Coronary artery (tissue), 2 donors: ENCODE results near the gene NKX2-2.
"Not testable (repeated sequence)": the region's sequence is repeated elsewhere in the genome, so short reads cannot be mapped to it uniquely, and the experiment has no call there.

Experiments
- DNase-seq: peaks from one replicate; pipeline ENCODE4 v3.0.0-alpha.2; 2017; ENCODE audit warnings: low spot score
- H3K27ac ChIP-seq, 2 donors: fragments of 200-600 bp; sonication (generic); one replicate each; pipeline ENCODE4 v1.5.1; 2016 to 2019
- H3K4me3 ChIP-seq: fragments of 200-600 bp; sonication (generic); 2 replicates; pipeline ENCODE4 v1.5.1; 2016; ENCODE audit warnings: mild to moderate bottlenecking, moderate library complexity
- TF ChIP-seq, protein P1 (sequence below): fragments of 200-600 bp; sonication (generic); IDR thresholded peaks from one replicate; pipeline ENCODE4 v1.5.1; 2019; ENCODE audit warnings: antibody characterized with exemption

The NKX2-2 gene

DNA sequence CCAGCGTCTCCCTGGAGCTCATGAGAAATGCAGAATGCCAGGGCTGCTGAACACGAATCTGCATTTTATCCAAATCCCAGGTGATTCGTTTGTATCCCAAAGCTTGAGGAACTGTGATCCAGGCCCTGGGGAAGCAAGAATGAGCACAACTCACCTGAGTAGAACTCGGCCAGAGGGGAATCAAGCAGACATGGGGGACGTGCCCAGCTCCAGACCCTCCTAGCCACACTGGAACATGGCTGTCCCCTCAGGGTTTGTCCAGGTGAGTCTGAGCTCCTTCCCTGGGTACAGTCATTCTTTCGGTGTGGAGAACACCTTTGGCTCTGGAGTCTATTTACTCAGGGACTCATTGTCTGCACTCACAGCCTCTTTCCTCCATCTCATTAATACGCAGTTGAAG lies 13.3 kb downstream of the NKX2-2 start:
- H3K27ac ChIP-seq, result no peak overlapping the region
- no peak overlapping the region for H3K4me3 ChIP-seq
- DNase-seq, result peak; percentile 65
- TF ChIP-seq, protein P1, sequence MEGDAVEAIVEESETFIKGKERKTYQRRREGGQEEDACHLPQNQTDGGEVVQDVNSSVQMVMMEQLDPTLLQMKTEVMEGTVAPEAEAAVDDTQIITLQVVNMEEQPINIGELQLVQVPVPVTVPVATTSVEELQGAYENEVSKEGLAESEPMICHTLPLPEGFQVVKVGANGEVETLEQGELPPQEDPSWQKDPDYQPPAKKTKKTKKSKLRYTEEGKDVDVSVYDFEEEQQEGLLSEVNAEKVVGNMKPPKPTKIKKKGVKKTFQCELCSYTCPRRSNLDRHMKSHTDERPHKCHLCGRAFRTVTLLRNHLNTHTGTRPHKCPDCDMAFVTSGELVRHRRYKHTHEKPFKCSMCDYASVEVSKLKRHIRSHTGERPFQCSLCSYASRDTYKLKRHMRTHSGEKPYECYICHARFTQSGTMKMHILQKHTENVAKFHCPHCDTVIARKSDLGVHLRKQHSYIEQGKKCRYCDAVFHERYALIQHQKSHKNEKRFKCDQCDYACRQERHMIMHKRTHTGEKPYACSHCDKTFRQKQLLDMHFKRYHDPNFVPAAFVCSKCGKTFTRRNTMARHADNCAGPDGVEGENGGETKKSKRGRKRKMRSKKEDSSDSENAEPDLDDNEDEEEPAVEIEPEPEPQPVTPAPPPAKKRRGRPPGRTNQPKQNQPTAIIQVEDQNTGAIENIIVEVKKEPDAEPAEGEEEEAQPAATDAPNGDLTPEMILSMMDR, result no peak

DNA sequence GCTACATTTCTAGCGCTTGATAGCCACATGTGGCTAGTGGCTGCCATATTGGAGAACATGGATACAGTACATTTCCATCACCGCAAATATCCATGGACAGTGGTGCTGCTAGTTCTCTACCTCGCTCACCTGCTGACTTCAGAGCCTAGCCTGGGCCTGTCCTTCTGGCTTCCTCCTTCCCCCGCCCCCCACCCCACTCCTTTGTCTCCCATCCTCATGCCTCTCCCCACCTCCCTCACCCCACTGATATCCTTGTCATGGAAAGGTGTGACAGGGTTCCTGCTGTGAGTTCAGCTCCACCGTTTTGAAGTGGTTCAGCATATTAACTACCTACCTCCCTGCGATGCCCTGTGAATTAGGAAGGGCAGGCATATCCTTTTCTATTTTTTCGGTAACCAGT lies 14.2 kb downstream of the NKX2-2 start:
- TF ChIP-seq, protein P1, result no peak
- no peak for DNase-seq
- H3K27ac ChIP-seq, result no peak overlapping the region
- no peak overlapping the region for H3K4me3 ChIP-seq

DNA sequence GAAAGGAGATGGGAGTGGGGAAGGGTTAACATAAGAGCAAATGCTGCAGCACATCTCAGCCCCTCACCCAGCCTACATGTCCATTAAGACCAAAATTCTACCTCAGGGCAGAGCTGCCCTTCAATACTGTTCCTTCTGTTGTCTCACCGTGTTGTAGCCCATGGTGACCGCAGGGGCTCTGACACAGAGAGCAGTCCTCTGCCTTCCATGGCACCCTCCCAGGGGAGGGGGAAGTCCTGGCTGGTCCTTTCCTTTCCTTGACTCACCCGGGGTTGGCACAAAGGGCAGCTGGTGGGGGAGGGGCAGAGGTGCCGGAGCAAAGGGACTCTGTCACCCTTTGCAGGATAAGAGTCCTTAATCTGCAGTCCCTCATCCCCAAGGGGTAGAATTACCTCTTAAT lies 15.2 kb downstream of the NKX2-2 start:
- no peak for DNase-seq
- no peak overlapping the region for H3K4me3 ChIP-seq
- no peak overlapping the region for H3K27ac ChIP-seq
- TF ChIP-seq, protein P1, result no peak

DNA sequence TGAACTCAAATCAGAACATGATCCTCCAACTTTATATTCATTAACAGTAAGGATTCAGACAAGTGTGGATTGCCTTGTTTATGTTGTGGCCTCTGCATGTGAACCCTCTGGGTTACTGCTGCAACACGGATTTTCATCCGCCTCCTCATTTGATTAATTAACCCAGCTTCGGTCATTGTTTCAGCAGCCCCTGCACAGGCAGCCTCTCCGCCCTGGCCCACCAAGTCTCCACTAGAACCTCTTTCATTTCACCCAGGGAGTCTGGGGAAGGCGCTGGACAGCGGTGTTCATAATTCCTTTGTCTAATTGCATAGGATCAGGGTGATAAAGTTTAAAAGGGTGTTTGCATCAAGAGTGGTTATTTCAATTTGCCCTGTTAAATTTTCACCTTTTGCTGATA lies 15.7 kb downstream of the NKX2-2 start:
- H3K27ac ChIP-seq, result no peak overlapping the region
- TF ChIP-seq, protein P1, result no peak

DNA sequence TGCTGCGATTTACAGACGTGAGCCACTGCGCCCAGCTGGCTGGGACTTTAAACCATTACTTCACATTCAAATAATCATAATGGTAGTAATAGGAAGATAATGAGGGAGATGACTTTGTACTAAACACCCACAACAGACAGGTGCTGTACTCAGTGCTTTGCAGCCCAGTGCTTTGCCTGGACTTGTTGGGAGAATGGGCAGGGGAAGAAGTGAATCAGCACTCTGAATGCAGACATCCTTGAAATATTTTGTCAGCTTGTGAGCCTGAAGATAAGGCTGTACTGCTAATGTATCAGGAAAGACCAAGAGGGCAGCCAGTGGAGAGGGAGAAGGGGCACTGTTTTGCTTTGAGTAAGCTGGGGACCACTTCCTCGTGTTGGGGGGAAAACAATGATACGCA lies 17.4 kb downstream of the NKX2-2 start:
- no peak overlapping the region for H3K27ac ChIP-seq
- TF ChIP-seq, protein P1, result no peak
- no peak overlapping the region for H3K4me3 ChIP-seq
- DNase-seq, result no peak

More for the DNA sequence above, 15.7 kb downstream of the NKX2-2 start:
- H3K4me3 ChIP-seq, result no peak overlapping the region
- DNase-seq, result no peak

DNA sequence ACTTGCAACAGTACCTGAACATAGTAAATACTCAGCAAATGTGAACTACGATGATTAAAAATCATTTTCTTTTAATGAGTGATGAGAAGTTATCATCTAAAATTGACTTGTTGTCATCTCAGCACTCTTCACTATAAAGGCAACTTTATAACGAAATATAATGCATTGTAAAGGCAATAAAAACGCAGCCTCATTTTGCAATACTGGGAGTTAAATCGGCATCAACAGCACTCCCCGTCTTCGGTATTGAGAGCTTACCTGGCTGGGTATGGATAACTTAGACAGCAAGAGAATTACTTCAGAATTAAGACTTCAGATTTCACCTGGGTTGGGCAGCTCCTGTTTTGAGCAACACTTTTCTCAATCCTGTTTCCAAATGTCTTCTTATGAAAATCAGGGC lies 20.8 kb downstream of the NKX2-2 start:
- DNase-seq, result no peak
- Histone ChIP-seq H3K27ac (no peak overlapping the region), H3K4me3 (no peak overlapping the region)
- TF ChIP-seq, protein P1, result no peak

DNA sequence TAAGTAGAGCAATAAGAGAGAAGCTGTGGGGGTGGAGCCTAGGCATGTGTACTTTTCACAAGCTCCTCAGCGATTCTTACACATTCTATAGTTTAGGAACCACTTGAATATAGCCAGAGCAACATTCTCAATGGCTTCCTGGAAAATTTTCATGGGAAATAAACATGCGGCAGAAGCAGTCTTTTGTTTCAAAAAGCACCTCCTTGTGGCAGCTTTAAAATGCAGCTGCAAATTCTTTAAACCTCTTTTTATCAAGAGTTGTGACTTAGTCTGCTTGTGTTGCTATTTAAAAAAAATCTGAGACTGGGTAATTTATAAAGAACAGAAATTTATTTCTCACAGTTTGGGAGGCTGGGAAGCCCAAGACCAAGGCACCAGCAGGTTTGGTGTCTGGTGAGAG lies 23.8 kb downstream of the NKX2-2 start:
- TF ChIP-seq, protein P1, result no peak
- no peak overlapping the region for H3K4me3 ChIP-seq
- no peak overlapping the region for H3K27ac ChIP-seq
- DNase-seq, result no peak

DNA sequence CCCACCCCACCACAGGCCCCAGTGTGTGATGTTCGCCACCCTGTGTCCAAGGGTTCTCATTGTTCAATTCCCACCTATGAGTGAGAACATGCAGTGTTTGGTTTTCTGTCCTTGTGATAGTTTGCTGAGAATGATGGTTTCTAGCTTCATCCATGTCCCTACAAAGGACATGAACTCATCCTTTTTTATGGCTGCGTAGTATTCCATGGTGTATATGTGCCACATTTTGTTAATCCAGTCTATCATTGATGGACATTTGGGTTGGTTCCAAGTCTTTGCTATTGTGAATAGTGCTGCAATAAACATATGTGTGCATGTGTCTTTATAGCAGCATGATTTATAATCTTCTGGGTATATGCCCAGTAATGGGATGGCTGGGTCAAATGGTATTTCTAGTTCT lies 33.7 kb downstream of the NKX2-2 start:
- H3K27ac ChIP-seq, DNase-seq, H3K4me3 ChIP-seq: not testable (repeated sequence)
